GM21515 (cell line): ENCODE measurements around the gene CADPS.

Experiments
- ATAC-seq: cut with Tn5 transposase; IDR thresholded peaks from one replicate; pipeline ENCODE4 v1.9.1; 2021; ENCODE audit not compliant: unreplicated experiment

CADPS gene

GRCh38 chr3:62378311-62378789, 496.9 kb downstream of the CADPS start:
- no peak for ATAC-seq

DNA sequence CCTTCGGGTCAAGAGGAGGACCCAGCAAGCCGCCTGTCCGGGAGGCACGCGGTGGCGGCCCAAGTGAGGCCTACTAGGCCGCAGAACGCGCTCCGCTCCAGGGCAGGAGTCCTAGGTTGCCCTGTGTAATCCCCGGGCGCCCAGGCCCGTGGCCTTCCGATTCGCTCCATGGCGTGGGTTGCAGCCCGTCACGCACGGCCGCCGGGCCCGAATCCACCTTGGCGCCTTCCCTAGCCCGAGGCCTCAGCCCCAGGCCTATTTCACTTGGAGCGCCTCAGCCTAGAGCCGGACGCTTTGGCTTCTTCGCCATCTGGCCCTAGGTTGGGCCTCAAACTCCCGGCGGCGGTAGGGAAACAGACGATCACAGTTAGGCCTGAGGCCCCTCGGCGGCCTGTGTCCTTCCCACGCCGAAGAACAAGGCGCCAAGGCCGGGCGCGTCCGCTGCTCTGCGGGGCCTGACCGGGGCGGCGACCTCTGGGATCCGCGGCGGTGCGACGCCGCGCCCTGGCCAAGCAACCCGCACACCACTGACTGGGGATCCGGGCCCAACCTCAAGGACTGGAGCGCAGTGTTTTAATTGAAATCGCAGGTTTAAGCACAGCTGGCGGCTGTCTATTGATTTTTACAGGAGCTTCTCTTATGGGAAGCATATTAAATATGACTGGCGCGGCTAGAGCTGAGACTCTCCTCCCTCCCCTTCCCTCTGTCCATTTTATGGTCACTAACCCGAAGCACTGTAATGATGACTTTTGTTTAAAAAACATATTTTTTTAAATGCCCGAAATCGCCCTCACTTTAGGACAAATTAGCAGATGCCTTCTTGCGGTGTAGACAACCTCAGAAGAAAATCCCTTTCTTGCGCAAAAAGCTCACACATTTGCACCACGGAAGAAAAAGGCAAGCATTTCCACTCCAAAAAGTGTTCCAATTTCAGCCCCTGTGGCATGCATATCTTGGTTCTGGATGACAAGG, 498.0 kb downstream of the CADPS start:
- ATAC-seq: no peak

- no peak for ATAC-seq
Observed at GRCh38 chr3:62376454-62376720, 498.8 kb downstream of the CADPS start.

- ATAC-seq: no peak
Observed at GRCh38 chr3:62375655-62376453, 499.4 kb downstream of the CADPS start.

DNA sequence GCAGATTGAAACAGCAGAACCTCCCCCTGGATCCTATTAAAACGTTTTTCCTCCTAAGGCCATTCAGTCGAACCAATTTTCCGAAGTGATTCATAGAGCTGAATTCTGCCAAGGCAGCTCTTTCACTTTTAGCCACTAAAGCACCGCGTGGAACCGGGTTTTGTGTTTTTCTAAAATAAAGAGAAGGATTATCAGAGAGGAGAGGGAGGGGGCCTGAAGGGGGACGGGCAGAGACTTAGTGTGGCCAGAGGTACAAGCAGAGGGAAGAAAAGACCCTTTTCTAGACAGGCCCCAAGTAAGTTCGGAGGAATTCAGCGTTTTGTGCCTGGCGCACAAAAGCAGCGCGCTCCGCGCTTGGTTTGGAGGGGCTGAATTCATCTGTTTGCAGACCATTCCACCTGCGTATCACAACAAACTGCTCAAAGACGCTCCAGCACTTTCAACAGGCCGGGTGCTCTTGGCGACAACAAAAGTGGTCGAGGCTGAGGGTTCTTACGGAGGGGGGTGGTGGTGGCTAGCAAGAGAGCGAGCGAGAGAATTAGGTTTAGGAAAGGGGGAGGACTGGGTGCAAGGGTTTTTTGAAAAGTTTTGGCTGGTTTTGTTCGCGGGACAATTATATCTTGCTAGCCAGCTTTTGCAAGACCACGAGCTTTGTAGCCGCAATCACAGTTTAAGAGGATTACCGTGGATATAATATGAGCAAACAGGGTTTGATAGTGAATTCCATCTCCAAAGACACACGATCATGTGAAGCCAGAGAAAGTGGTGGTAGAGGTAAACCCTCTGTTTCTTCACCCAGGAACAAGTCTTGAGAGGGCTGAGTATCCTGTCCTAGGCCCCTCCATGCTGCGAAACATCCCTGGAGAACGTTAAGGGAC, 500.6 kb downstream of the CADPS start:
- no peak for ATAC-seq

DNA sequence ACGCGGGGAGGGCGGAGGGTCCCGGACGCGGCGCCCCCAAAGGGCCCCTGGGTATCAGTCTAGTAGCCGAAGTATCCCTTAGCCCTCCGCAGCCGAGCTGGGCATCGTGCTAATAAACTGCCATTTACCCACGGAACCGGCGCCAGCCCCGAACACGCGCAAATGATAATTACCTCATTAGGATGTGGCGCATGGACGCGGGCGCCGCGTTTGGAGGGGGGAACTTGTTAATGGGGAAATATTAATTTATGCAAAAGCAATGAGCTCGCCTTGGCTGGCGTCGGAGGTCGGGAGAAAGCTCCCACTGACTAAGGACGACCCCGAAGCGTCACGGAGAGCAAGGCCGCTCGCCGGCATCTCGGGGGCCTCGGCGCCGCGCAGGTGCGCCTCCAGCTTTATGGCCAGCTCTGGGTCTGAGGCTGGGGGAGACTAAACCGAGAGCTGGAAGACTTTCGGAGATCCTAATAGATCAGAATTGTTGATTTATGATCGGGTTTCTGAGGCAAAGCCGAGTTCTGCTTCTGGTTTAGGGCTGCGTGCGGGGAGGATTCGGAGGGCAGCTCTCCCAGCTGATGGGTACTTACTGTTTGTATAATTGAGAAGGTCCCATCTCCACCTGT, 501.4 kb downstream of the CADPS start:
- ATAC-seq: no peak

DNA sequence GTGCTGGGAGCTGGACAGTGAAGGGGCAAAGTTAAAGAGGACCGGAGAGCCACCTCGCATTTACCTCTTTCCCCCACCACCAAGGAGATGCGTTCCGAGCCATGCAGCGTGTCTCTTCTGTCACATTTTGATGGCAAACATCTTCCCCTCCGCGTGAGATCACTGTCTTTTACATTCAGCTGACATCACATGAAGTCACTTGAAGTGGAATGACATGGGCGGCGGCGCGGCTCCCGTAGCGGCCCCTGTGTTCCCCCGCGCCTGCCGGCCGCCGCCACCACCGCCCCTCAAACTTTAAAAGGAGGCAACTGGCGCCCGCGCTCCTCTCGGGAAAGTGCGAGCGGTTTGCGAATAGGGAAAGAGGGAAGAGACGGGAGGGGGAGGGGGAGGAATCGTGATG, 502.0 kb downstream of the CADPS start, which contains the start of gene FEZF2:
FEZF2 (minus strand) TSS at position 336 of the 400 bp plus-strand sequence. CDS start 682 bp downstream, outside the sequence.
- no peak for ATAC-seq

DNA sequence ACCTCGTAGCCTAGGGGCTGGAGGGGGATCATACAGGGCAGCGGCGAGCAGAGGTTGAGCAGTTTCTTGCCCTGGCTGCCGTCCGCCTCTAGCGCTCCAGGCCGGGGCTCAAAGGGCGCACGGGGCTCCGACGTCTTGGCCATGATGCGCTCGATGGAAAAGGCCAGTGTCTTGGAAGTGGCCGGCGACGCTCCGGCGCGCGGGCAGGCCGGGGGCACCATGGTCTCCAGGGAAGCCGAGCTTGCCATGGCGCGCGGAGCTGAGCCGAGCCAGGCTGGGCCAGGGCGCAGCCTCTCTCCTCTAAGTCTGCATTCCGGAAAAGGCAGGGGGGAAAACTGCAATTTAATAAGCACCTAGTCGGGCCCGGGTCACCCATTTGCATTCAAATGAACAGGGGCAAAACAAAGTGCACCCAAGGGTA, 502.6 kb downstream of the CADPS start:
- no peak for ATAC-seq

DNA sequence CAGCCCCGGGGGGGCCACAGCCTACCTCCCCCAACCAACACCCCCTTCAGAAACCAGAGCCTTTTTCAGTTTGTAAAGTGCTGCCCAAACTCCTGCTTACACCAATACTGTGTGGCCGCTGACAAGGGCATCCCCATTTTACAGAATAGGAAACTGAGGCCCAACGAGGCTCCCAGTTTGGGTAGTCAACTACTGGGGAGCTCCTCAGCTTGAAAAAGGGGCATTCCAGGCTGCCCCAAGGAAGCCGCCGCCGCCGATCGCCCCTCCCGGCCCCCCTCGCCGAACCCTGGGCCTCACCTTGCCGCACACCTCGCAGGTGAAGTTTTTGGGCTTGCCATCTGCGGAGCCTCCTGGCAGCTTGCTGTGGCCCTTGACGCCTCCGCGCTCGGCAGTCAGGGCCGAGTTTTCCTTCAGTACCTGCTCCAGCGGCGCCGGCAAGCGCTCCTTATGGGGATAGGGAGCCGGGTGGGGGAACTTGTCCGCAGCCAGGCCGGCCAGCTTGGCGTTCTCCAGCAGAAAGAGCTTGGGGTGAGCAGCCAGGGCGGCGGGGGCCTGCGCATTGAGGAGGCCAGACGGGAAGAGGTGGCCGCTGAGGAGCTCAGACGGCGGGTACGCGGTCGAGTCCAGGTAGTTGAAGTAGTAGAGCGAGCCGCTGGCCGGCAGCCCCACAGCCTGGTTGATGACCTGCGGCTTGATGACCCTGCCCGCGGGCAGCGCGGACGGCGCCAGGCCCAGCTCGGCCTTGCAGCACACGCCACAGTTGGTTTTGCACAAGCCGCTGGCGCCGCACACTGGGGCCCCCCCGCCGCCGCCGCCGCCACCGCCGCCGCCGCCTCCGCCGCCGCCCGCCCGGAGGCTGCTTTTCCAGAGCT, 503.3 kb downstream of the CADPS start:
- no peak for ATAC-seq

DNA sequence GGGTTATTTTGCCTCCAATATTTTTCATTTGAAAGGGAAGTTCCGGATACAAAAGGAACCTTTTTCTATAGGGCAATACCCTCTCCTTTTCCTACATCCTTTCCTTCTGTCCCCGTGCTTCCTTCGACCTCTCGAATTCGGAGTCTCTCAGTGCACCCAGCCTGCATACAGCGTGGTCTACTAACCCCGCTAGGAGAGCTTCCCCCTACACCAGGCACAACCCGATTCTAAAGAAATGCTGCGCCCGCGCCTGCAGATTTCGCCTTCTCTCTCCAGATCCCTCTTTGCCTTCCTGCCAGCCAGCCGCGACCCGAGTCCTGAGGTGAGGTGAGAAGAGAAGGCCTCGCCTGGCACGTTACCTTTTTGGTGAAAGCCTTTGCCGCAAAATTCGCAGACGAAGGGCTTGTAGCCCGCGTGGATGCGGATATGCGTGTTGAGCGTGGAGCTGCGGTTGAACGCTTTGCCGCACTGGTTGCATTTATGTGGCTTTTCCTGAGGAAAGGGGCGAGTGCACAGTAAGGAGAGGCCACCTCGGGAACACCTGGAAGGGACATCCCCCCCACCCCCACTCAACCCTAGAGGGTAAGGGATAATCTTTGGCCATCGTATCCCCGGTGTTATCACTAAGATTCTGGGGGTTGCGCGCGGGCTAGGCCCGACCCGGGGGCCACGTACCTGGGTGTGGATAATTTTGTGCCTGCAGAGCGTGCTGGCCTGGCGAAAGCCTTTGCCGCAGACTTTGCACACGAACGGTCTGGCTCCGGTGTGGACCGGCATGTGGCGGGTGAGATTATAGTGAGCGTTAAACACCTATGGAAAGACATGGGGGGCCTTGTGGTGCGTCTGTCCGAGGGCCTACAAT, 504.1 kb downstream of the CADPS start:
- ATAC-seq: no peak

GRCh38 chr3:62370112-62370857, 504.9 kb downstream of the CADPS start:
- ATAC-seq: no peak

DNA sequence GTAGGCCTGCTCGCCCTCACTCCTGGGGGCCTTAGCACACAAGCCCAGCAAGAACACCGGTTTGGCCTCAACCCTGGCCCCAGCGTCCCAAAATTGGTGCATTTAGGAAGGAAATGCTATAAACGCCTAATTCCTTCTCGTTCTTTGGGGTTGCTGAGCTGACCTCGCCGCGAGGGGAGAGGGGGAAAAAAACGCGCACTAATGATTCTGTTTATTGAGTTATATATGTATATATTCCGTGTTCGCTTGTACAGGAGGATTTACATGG, 505.8 kb downstream of the CADPS start:
- no peak for ATAC-seq

- ATAC-seq: no peak
Observed at GRCh38 chr3:62368705-62369475, 506.3 kb downstream of the CADPS start.

DNA sequence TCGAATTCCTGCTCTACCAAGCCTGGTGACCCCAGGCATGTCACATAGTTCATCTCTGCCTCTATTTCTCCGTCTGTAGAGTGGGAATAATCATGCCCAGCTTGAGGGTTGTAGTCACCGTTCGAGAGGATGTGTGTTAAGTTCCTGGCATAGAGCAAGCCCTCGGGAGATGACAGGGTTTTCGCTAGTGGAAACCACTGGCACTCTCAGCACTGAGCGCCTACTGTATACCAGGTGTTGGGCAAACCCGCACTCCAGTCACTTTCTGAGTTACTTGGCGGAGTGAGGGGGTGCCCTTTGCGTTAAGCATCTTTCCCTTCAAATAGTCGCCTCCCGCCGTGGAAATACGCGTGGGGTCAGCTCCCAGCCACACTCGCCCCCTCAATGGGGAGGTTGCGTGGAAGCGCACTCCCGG, 506.9 kb downstream of the CADPS start:
- no peak for ATAC-seq

GRCh38 chr3:62367763-62368195, 507.4 kb downstream of the CADPS start:
- no peak for ATAC-seq

DNA sequence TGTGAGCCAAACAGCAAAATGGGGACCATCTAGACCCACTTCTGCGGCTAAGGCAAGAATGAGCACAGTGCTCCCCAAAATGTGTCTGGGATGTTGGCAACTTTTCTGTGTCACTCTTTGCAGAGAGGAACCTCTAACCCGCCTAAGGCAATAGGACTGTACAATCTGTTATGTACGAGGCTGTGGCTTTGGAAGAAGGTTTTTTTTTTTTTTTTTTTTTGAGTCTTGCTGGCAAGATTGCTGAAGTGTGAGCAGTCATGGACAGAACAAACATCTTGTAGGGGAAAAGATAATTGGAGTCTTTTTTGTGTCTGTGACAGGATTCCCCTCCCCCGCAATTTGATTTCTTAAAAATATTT, 509.1 kb downstream of the CADPS start:
- no peak for ATAC-seq

- ATAC-seq: no peak
Observed at GRCh38 chr3:62365391-62366125, 509.7 kb downstream of the CADPS start.
